Measurements from ENCODE around the gene MAP2K5.

GRCh38 chr15:67548862-67549651 lies 6.6 kb downstream of the MAP2K5 start:
- TF ChIP-seq CTCF (conservative IDR thresholded peaks at IDR 0.05) (no peak), ZFX (IDR thresholded peaks at IDR 0.05) (no peak)
